Uterus (tissue), 4 donors: ENCODE measurements around the gene PDCL3. TPM values are rescaled to one million over a fixed set of nuclear protein-coding genes. Genes with fewer than 3 reads are reported as not detected.

Experiments used
- DNase-seq, 2 donors: peaks; one replicate each; pipeline ENCODE4 v3.0.0-alpha.2; 2019 to 2020
- H3K27ac ChIP-seq, 2 donors: fragments of 200-600 bp; sonication (generic); 1 replicate in 1 of 2; 2 replicates in 1 of 2; pipeline ENCODE4 v1.5.1; 2016 to 2018
- H3K27me3 ChIP-seq, 2 donors: fragments of 200-600 bp; sonication (generic); one replicate each; pipeline ENCODE4 v1.5.1; 2018 to 2019; ENCODE audit warnings: control low read depth in 1 of 2
- H3K36me3 ChIP-seq, 2 donors: fragments of 200-600 bp; sonication (generic); one replicate each; pipeline ENCODE4 v1.5.1; 2019; ENCODE audit warnings: control low read depth in 1 of 2
- H3K4me1 ChIP-seq, 2 donors: fragments of 200-600 bp; sonication (generic); one replicate each; pipeline ENCODE4 v1.5.1; 2018 to 2019; ENCODE audit warnings: control low read depth in 1 of 2
- H3K4me3 ChIP-seq, 2 donors: fragments of 200-600 bp; sonication (generic); 1 replicate in 1 of 2; 2 replicates in 1 of 2; pipeline ENCODE4 v1.5.1; 2018 to 2019; ENCODE audit warnings: mild to moderate bottlenecking in 1 of 2
- H3K9me3 ChIP-seq, 2 donors: fragments of 200-600 bp; sonication (generic); one replicate each; pipeline ENCODE4 v1.5.1; 2019; ENCODE audit warnings: control low read depth in 1 of 2
- POLR2A ChIP-seq, 2 donors: fragments of 450-650 bp; IDR thresholded peaks; one replicate each; pipeline ENCODE4 v1.6.1; 2016; ENCODE audit warnings: antibody characterized with exemption in 2 of 2, mild to moderate bottlenecking in 1 of 2, moderate library complexity in 1 of 2
- intact Hi-C: fragments of 100-400 bp; cut with DNase I; formaldehyde crosslinking; loops from one replicate; pipeline ENCODE4 v1.15.1; 2023; ENCODE audit warnings: low total_unique reads
- total RNA-seq, 4 donors: library from RNA; depleted of rRNA in 3 of 4; stranded (reverse); fragments of >200 nt in 3 of 4; gene quantifications; one replicate each; pipeline versions ENCODE4 v1.1.0 to v1.2.4, GENCODE V29; 2014 to 2023
- TF ChIP-seq, protein P1 (sequence below), 4 experiments: fragments of 200-600 bp in 2 of 4; fragments of 450-650 bp in 2 of 4; sonication (generic) in 2 of 4; IDR thresholded peaks; one replicate each; pipeline ENCODE4 v1.5.1; 2016 to 2019; ENCODE audit warnings: antibody characterized with exemption in 4 of 4, mild to moderate bottlenecking in 2 of 4, moderate library complexity in 1 of 4
- donor health status: DM: yes; HTN: yes; CAD: no.

The PDCL3 gene
- total RNA-seq, 4 donors from 2014 or later, result 3.8 to 24.1 (median 14.9) TPM

- no peaks in the 10 kb centered on the region for H3K27me3 ChIP-seq
Measured at GRCh38 chr2:100584816-100585215, 22.0 kb downstream of the PDCL3 start.

DNA sequence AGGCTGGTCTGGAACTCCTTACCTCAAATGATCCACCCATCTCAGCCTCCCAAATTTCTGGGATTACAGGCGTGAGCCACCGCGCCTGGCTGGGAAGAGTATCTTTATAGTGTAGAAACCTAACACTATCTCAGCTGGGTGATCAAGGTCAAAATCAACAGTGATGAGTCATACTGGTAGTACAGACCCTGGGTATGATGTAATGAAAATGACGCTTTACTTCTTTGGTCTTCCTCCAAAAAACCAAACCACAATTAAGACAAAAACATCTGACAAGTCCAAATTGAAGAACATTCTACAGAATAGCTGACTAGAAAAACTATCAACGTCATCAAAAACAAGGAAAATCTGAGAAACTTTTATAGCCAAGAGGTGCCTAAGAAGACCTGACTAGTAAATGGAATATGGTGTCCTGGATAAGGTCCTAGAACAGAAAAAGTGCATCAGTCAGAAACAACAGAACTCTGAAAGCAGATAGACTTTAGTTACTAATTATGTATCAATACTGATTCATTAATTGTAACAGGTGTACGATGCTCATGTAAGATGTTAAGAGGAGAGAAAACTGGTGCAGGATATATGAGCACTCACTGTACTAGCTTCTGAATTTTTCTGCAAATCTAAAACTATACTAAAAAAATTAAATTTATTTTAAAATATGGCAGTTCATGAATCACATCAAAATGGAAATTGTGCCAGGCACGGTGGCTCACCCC lies 25.4 kb downstream of the PDCL3 start:
- H3K27me3 ChIP-seq, result no peaks in the 10 kb centered on the region
- H3K9me3 ChIP-seq, result no peaks in the 10 kb centered on the region
- no peak overlapping the region for H3K4me3 ChIP-seq
- TF ChIP-seq, protein P1, sequence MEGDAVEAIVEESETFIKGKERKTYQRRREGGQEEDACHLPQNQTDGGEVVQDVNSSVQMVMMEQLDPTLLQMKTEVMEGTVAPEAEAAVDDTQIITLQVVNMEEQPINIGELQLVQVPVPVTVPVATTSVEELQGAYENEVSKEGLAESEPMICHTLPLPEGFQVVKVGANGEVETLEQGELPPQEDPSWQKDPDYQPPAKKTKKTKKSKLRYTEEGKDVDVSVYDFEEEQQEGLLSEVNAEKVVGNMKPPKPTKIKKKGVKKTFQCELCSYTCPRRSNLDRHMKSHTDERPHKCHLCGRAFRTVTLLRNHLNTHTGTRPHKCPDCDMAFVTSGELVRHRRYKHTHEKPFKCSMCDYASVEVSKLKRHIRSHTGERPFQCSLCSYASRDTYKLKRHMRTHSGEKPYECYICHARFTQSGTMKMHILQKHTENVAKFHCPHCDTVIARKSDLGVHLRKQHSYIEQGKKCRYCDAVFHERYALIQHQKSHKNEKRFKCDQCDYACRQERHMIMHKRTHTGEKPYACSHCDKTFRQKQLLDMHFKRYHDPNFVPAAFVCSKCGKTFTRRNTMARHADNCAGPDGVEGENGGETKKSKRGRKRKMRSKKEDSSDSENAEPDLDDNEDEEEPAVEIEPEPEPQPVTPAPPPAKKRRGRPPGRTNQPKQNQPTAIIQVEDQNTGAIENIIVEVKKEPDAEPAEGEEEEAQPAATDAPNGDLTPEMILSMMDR (IDR thresholded peaks at IDR 0.05), result no peak
- TF ChIP-seq POLR2A (IDR thresholded peaks at IDR 0.05), result no peak
- intact Hi-C loops, result no loop called here
- no peak overlapping the region for H3K27ac ChIP-seq
- DNase-seq, result no peak
- no peaks in the 10 kb centered on the region for H3K36me3 ChIP-seq
- H3K4me1 ChIP-seq, result no peaks in the 10 kb centered on the region

More at GRCh38 chr2:100584816-100585215, 22.0 kb downstream of the PDCL3 start:
- no peaks in the 10 kb centered on the region for H3K9me3 ChIP-seq
- H3K27ac ChIP-seq, result no peak overlapping the region
- no peak for TF ChIP-seq POLR2A (IDR thresholded peaks at IDR 0.05)
- TF ChIP-seq, protein P1 (IDR thresholded peaks at IDR 0.05), result no peak
- intact Hi-C loops, result no loop called here
- H3K36me3 ChIP-seq, result no peaks in the 10 kb centered on the region
- H3K4me3 ChIP-seq, result no peak overlapping the region
- H3K4me1 ChIP-seq, result no peaks in the 10 kb centered on the region
- no peak for DNase-seq

DNA sequence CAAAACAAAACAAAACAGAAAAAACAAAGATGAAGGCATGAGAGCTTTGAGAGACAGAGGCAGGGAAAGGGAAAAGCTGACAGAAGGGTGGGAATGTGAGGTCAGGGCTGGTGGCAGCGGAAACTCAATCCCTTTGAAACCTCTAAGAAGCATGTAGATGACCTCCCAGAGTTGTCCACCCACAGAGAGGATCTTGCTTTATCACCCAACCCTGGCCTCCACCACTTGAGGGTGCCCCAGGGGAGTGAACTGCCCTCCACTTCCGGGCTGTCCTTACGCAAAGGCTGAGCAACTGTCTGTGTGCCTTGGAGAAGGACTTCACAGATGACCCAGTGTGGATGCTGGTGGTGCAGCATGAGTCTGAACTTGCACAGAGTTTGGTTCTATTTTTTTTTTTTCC lies 26.7 kb downstream of the PDCL3 start:
- intact Hi-C loops, result no loop called here
- H3K9me3 ChIP-seq, result no peaks in the 10 kb centered on the region
- no peaks in the 10 kb centered on the region for H3K4me1 ChIP-seq
- H3K27me3 ChIP-seq, result no peaks in the 10 kb centered on the region
- no peaks in the 10 kb centered on the region for H3K36me3 ChIP-seq
- no peak for DNase-seq
- no peak overlapping the region for H3K27ac ChIP-seq
- TF ChIP-seq POLR2A (IDR thresholded peaks at IDR 0.05), result no peak
- TF ChIP-seq, protein P1 (IDR thresholded peaks at IDR 0.05), result no peak
- H3K4me3 ChIP-seq, result no peak overlapping the region

DNA sequence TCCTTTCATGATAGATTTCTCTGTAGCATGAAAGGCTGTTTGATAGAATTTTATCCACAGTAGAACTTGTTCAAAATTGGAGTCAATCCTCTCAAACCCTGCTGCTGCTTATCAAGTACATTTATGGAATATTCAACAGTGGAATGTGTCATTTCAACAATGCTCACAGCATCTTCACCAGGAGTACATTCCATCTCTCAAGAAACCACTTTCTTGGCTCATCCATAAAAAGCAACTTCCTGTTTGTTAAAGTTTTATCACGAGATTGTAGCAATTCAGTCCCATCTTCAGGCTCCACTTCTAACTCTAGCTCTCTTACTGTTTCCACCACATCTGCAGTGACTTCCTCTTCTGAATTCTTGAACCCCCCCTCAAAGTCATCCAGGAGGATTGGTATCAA lies 29.4 kb downstream of the PDCL3 start:
- Histone ChIP-seq H3K4me1 (no peaks in the 10 kb centered on the region), H3K27me3 (no peaks in the 10 kb centered on the region), H3K27ac (no peak overlapping the region), H3K36me3 (no peaks in the 10 kb centered on the region), H3K4me3 (no peak overlapping the region), H3K9me3 (no peaks in the 10 kb centered on the region)
- TF ChIP-seq, protein P1 (IDR thresholded peaks at IDR 0.05), result no peak
- TF ChIP-seq POLR2A (IDR thresholded peaks at IDR 0.05), result no peak
- DNase-seq, result no peak
- intact Hi-C loops, result no loop called here

DNA sequence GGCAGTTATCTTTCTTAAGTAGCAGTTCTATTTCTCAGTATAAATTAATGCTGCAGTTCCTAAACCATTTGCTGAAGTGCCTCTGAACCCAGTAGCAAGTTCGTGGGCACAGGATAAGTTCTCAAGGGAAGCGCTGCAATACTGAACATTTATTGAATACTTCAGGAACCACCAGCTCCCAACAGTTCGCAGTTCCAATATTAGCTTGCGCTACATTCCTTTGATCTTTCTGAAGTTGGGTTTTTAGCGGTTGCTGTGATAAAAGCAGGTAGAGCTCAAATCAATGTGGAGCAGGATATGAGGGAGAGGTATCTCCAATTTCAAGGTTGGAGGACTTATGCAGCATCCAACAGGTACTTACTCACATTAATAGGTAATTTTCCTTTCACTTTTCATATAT lies 33.7 kb downstream of the PDCL3 start:
- intact Hi-C loops, result no loop called here
- Histone ChIP-seq H3K27me3 (no peaks in the 10 kb centered on the region), H3K9me3 (no peaks in the 10 kb centered on the region), H3K36me3 (no peaks in the 10 kb centered on the region), H3K27ac (no peak overlapping the region), H3K4me3 (no peak overlapping the region), H3K4me1 (no peaks in the 10 kb centered on the region)
- DNase-seq, result no peak
- TF ChIP-seq POLR2A (IDR thresholded peaks at IDR 0.05), result no peak
- TF ChIP-seq, protein P1 (IDR thresholded peaks at IDR 0.05), result no peak
